T-helper 2 cell treated with Interferon-gamma antibody and Interleukin-4, amounts not matched to agents 5 μg/mL and 100 μg/mL, for 36 hours (primary cell): ENCODE results near the gene FLT1.

Source experiments
- DNase-seq: peaks from one replicate; pipeline ENCODE4 v3.0.0; 2021; ENCODE audit warnings: low spot score
- H3K27ac Mint-ChIP-seq: one replicate; pipeline ENCODE4 v1.8.0; 2021; ENCODE audit warnings: mild to moderate bottlenecking, mixed read lengths
- H3K27me3 Mint-ChIP-seq: one replicate; pipeline ENCODE4 v1.8.0; 2021; ENCODE audit warnings: low read depth, mixed read lengths
- H3K36me3 Mint-ChIP-seq: one replicate; pipeline ENCODE4 v1.8.0; 2021; ENCODE audit warnings: low read depth, mixed read lengths
- H3K4me1 Mint-ChIP-seq: one replicate; pipeline ENCODE4 v1.8.0; 2021; ENCODE audit warnings: low read depth, mixed read lengths
- H3K4me3 Mint-ChIP-seq: one replicate; pipeline ENCODE4 v1.8.0; 2022; ENCODE audit warnings: mild to moderate bottlenecking, moderate library complexity, mixed read lengths
- H3K9me3 Mint-ChIP-seq: one replicate; pipeline ENCODE4 v1.8.0; 2021; ENCODE audit warnings: mixed read lengths

FLT1 gene, protein sequence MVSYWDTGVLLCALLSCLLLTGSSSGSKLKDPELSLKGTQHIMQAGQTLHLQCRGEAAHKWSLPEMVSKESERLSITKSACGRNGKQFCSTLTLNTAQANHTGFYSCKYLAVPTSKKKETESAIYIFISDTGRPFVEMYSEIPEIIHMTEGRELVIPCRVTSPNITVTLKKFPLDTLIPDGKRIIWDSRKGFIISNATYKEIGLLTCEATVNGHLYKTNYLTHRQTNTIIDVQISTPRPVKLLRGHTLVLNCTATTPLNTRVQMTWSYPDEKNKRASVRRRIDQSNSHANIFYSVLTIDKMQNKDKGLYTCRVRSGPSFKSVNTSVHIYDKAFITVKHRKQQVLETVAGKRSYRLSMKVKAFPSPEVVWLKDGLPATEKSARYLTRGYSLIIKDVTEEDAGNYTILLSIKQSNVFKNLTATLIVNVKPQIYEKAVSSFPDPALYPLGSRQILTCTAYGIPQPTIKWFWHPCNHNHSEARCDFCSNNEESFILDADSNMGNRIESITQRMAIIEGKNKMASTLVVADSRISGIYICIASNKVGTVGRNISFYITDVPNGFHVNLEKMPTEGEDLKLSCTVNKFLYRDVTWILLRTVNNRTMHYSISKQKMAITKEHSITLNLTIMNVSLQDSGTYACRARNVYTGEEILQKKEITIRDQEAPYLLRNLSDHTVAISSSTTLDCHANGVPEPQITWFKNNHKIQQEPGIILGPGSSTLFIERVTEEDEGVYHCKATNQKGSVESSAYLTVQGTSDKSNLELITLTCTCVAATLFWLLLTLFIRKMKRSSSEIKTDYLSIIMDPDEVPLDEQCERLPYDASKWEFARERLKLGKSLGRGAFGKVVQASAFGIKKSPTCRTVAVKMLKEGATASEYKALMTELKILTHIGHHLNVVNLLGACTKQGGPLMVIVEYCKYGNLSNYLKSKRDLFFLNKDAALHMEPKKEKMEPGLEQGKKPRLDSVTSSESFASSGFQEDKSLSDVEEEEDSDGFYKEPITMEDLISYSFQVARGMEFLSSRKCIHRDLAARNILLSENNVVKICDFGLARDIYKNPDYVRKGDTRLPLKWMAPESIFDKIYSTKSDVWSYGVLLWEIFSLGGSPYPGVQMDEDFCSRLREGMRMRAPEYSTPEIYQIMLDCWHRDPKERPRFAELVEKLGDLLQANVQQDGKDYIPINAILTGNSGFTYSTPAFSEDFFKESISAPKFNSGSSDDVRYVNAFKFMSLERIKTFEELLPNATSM (N-terminal part only)

DNA sequence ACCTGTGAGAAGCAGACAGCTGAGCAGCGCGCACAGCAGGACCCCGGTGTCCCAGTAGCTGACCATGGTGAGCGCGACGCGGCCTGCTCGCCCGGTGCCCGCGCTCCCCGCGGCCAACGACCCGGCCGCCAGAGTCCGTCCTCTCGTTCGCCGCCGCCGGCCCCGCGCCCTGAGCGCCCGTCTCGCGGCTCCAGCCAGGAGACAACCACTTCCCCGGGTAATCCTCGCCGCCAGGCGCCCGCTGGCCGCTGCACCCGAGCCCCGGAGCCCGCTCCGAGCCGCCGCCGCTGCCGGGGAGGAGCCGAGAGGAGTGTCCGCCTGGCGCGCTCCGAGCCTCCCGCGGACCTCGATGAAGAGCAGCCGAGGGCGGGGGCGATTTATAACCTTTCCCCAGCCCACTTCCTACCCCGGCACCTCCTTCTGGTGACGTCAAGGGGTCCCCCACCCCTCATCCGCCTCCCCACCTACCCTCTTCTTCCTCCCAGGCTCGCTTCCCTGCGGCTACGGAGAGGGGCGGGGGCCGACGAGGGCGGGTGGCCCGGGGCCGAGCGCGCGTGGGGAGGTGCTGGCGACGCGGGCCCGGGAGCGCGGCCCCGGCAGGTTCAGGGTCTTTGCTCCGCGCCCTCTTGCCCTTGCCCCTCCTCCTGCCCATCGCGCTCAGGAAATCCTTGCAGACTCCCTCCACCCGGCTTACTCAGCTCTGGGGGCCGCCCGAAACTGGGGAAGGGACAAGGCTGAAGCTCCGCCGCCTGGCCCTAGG lies at the start of gene FLT1:
Gene FLT1, minus strand, starts transcription at position 351 of the 760 bp plus-strand sequence. Its CDS starts 285 bp downstream, at position 66.
- no peak within 1 kb of the TSS for H3K27ac Mint-ChIP-seq
- no peaks in the 10 kb centered on the region for H3K9me3 Mint-ChIP-seq
- DNase-seq = peak; percentile 59
- no peaks in the 10 kb centered on the region for H3K36me3 Mint-ChIP-seq
- peak within 1 kb of the TSS; percentile 43 for H3K4me3 Mint-ChIP-seq
- H3K4me1 Mint-ChIP-seq = peaks cover 20% of the 10 kb centered on the region
- H3K27me3 Mint-ChIP-seq = peaks cover 68% of the 10 kb centered on the region

DNA sequence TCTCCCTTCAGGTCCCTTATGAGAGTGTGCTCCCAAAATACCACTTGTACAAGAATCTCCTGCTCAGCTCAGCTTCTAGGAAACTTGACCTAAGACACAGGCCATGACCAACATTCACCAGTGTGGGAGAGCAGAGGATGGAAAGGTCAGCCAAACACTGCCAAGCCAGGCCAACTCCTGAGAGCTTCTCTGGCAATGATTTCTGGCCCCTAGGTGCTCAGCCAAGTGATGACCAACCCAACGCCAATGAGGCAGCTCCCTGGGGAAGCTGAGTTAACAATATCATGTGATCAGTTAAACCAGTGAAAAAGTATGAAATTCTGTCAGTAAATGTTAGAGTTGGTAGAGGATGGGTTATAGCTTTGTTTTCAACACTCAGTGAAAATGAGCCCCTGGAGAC lies 49.1 kb upstream of the FLT1 start:
- no peak for DNase-seq
- Mint-ChIP-seq H3K4me3 (no peak overlapping the region), H3K4me1 (peaks cover 7% of the 10 kb centered on the region), H3K27ac (no peak overlapping the region), H3K9me3 (peaks cover 19% of the 10 kb centered on the region), H3K27me3 (no peaks in the 10 kb centered on the region), H3K36me3 (peaks cover 5% of the 10 kb centered on the region)

DNA sequence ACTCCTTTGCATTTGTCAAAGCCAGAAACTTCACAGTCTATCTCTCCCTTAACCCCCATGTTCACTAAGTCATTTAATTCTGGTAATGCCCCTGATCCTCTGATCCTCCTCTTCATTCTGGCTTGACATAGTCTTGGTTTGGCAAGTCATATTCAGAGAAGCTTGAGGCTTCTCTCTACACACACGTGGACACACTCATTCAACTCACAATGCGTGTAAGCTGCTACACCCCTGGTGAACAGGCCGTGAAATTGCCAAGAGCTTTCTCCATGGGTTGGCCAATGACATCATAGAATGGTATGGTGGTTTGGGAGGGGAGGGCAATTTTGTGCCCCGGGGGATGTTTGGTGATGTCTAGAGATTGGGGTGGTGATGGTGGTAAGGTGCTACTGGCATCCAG lies 47.9 kb upstream of the FLT1 start:
- Mint-ChIP-seq H3K4me1 (peaks cover 7% of the 10 kb centered on the region), H3K4me3 (no peak overlapping the region), H3K27ac (no peak overlapping the region), H3K36me3 (peaks cover 5% of the 10 kb centered on the region), H3K27me3 (no peaks in the 10 kb centered on the region), H3K9me3 (peaks cover 19% of the 10 kb centered on the region)
- DNase-seq = no peak

DNA sequence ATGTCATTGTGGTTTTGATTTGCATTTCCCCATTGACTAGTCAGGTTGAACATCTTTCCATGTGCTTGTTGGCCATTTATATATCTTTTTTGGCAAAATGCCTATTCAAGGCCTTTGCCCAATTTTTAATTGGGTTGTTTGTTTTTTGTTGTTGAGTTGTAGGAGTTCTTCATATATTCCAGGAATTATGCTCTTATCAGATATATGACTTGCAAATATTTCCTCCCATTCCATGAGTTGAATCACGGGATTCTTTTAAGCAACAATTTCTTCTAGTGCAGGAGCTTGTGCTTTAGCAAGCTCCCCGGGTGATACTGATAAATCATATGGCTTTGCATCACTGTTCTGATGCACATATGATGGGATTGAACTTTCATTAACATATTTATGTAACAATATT lies 47.0 kb upstream of the FLT1 start:
- H3K4me3 Mint-ChIP-seq = no peak overlapping the region
- no peak for DNase-seq
- H3K27me3 Mint-ChIP-seq = no peaks in the 10 kb centered on the region
- H3K27ac Mint-ChIP-seq = no peak overlapping the region
- peaks cover 5% of the 10 kb centered on the region for H3K36me3 Mint-ChIP-seq
- peaks cover 7% of the 10 kb centered on the region for H3K4me1 Mint-ChIP-seq
- peaks cover 19% of the 10 kb centered on the region for H3K9me3 Mint-ChIP-seq

DNA sequence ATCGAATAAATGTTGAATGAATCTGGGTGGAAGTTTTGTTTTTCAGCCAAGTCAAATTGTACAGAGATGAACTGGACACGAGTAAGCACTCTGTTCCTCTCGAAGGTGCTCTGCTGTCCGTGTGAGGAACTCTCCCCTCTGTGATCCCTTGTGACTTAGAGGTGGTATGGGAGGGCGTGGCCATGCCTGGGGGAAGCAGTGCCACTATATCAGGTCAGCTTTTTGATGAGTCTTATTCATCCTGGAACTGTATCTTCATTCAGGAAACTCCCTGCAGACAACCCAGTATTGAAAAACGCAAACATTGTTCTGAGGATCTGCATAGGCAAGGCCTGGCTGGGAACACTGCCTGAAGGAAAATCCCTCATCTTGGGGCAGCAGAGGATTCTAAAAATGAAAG lies 45.7 kb upstream of the FLT1 start:
- H3K4me1 Mint-ChIP-seq = peaks cover 4% of the 10 kb centered on the region
- no peak overlapping the region for H3K4me3 Mint-ChIP-seq
- H3K36me3 Mint-ChIP-seq = peaks cover 5% of the 10 kb centered on the region
- H3K27me3 Mint-ChIP-seq = no peaks in the 10 kb centered on the region
- DNase-seq = no peak
- no peak overlapping the region for H3K27ac Mint-ChIP-seq
- H3K9me3 Mint-ChIP-seq = peaks cover 26% of the 10 kb centered on the region

GRCh38 chr13:28539625-28540286 lies 44.8 kb upstream of the FLT1 start:
- no peak for DNase-seq
- Mint-ChIP-seq H3K4me1 (peaks cover 4% of the 10 kb centered on the region), H3K27me3 (no peaks in the 10 kb centered on the region), H3K27ac (peak overlapping the region; percentile 14), H3K9me3 (peaks cover 25% of the 10 kb centered on the region), H3K36me3 (peaks cover 5% of the 10 kb centered on the region), H3K4me3 (no peak overlapping the region)

- Mint-ChIP-seq H3K27ac (no peak overlapping the region), H3K36me3 (peaks cover 2% of the 10 kb centered on the region), H3K4me1 (peaks cover 4% of the 10 kb centered on the region), H3K9me3 (peaks cover 18% of the 10 kb centered on the region), H3K27me3 (peaks cover 5% of the 10 kb centered on the region), H3K4me3 (no peak overlapping the region)
- no peak for DNase-seq
Measured at GRCh38 chr13:28538932-28539331, 44.0 kb upstream of the FLT1 start.

- DNase-seq = no peak
- Mint-ChIP-seq H3K36me3 (no peaks in the 10 kb centered on the region), H3K4me1 (peaks cover 4% of the 10 kb centered on the region), H3K27me3 (peaks cover 16% of the 10 kb centered on the region), H3K9me3 (peaks cover 7% of the 10 kb centered on the region), H3K27ac (no peak overlapping the region), H3K4me3 (no peak overlapping the region)
Measured at GRCh38 chr13:28537171-28537570, 42.2 kb upstream of the FLT1 start.

GRCh38 chr13:28536371-28536770 lies 41.4 kb upstream of the FLT1 start:
- no peaks in the 10 kb centered on the region for H3K36me3 Mint-ChIP-seq
- DNase-seq = no peak
- H3K27ac Mint-ChIP-seq = no peak overlapping the region
- H3K27me3 Mint-ChIP-seq = peaks cover 16% of the 10 kb centered on the region
- H3K4me3 Mint-ChIP-seq = no peak overlapping the region
- peaks cover 4% of the 10 kb centered on the region for H3K4me1 Mint-ChIP-seq
- H3K9me3 Mint-ChIP-seq = peaks cover 7% of the 10 kb centered on the region

DNA sequence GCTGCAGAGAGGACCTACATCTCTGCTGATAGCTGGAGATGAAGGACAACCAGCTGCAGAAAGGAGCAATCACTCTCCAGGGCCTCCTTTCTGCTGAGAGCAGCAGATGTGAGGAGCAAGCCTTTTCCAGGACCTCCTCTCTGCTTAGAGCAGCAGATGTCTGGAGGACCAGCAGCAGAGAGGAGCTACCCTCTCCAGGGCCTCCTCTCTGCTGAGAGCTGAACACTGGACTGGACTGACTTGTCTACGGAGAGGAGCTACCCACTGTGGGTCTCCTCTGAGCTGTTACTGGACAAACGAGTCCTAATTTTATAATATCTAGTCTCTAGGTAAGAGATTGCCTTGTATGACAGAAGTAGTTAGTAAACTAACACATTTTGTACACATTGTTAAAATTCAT lies 40.8 kb upstream of the FLT1 start:
- Mint-ChIP-seq H3K4me3 (no peak overlapping the region), H3K9me3 (peaks cover 7% of the 10 kb centered on the region), H3K27ac (no peak overlapping the region), H3K36me3 (no peaks in the 10 kb centered on the region), H3K27me3 (peaks cover 16% of the 10 kb centered on the region), H3K4me1 (peaks cover 4% of the 10 kb centered on the region)
- no peak for DNase-seq

GRCh38 chr13:28534801-28535200 lies 39.9 kb upstream of the FLT1 start:
- DNase-seq = no peak
- Mint-ChIP-seq H3K9me3 (peaks cover 7% of the 10 kb centered on the region), H3K4me1 (no peaks in the 10 kb centered on the region), H3K36me3 (no peaks in the 10 kb centered on the region), H3K4me3 (no peak overlapping the region), H3K27ac (no peak overlapping the region), H3K27me3 (peaks cover 16% of the 10 kb centered on the region)

GRCh38 chr13:28534210-28534609 lies 39.3 kb upstream of the FLT1 start:
- Mint-ChIP-seq H3K9me3 (peaks cover 7% of the 10 kb centered on the region), H3K27ac (no peak overlapping the region), H3K4me1 (no peaks in the 10 kb centered on the region), H3K4me3 (no peak overlapping the region), H3K36me3 (no peaks in the 10 kb centered on the region), H3K27me3 (peaks cover 16% of the 10 kb centered on the region)
- no peak for DNase-seq
